HEK293 (cell line): ENCODE results near the gene PRKAB2.

Experiments used
- GLIS1 ChIP-seq: fragments of 450-650 bp; formaldehyde crosslinking; IDR thresholded peaks from 2 replicates; pipeline ENCODE4 v1.5.1; 2016; ENCODE audit warnings: missing biosample characterization, missing genetic modification characterization
- TCF7L2 ChIP-seq: IDR thresholded peaks from 2 replicates; pipeline ENCODE4 v1.6.1; 2011; ENCODE audit warnings: low read depth, mild to moderate bottlenecking, inconsistent platforms, low read length, moderate library complexity, borderline replicate concordance
- ZBTB44 ChIP-seq: fragments of 450-650 bp; IDR thresholded peaks from 2 replicates; pipeline ENCODE4 v1.5.1; 2018; ENCODE audit warnings: missing biosample characterization, mild to moderate bottlenecking, missing genetic modification characterization
- ZNF311 ChIP-seq: fragments of 450-650 bp; formaldehyde crosslinking; IDR thresholded peaks from 2 replicates; pipeline ENCODE4 v1.5.1; 2017; ENCODE audit warnings: missing biosample characterization, missing genetic modification characterization, borderline replicate concordance
- ZNF335 ChIP-seq: fragments of 450-650 bp; formaldehyde crosslinking; conservative IDR thresholded peaks from 2 replicates; pipeline ENCODE4 v1.5.1; 2016; ENCODE audit warnings: missing biosample characterization, missing genetic modification characterization
- ZNF391 ChIP-seq: fragments of 450-650 bp; formaldehyde crosslinking; IDR thresholded peaks from 2 replicates; pipeline ENCODE4 v1.5.1; 2016; ENCODE audit warnings: low read depth, missing biosample characterization, missing genetic modification characterization, borderline replicate concordance
- ZNF660 ChIP-seq: fragments of 450-650 bp; IDR thresholded peaks from 2 replicates; pipeline ENCODE4 v1.5.1; 2018; ENCODE audit warnings: missing biosample characterization, mild to moderate bottlenecking, missing genetic modification characterization
- TF ChIP-seq, protein P1 (sequence below): fragments of 450-650 bp; formaldehyde crosslinking; IDR thresholded peaks from 2 replicates; pipeline ENCODE4 v1.5.1; 2016; ENCODE audit warnings: missing biosample characterization, missing genetic modification characterization

GRCh38 chr1:147169840-147170674 lies 2.2 kb downstream of the PRKAB2 start:
- TF ChIP-seq TCF7L2, result 0 out of 2 replicates have a peak, but pooled peaks have one; percentile 3
- no peak for TF ChIP-seq GLIS1 (tag by site-specific recombination)
- TF ChIP-seq, protein P1, sequence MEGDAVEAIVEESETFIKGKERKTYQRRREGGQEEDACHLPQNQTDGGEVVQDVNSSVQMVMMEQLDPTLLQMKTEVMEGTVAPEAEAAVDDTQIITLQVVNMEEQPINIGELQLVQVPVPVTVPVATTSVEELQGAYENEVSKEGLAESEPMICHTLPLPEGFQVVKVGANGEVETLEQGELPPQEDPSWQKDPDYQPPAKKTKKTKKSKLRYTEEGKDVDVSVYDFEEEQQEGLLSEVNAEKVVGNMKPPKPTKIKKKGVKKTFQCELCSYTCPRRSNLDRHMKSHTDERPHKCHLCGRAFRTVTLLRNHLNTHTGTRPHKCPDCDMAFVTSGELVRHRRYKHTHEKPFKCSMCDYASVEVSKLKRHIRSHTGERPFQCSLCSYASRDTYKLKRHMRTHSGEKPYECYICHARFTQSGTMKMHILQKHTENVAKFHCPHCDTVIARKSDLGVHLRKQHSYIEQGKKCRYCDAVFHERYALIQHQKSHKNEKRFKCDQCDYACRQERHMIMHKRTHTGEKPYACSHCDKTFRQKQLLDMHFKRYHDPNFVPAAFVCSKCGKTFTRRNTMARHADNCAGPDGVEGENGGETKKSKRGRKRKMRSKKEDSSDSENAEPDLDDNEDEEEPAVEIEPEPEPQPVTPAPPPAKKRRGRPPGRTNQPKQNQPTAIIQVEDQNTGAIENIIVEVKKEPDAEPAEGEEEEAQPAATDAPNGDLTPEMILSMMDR, result no peak
- TF ChIP-seq ZNF335 (tag by site-specific recombination), result peak; percentile 80
- no peak for TF ChIP-seq ZNF391 (tag by site-specific recombination)
- TF ChIP-seq ZNF660, result no peak
- TF ChIP-seq ZNF311 (tag by site-specific recombination), result no peak
- no peak for TF ChIP-seq ZBTB44 (tag by site-specific recombination)
